SU-DHL-6 (cell line): ENCODE measurements around the gene GAPDH.

Experiments used
- H2AFZ ChIP-seq: fragments of 200-600 bp; sonication (generic); 2 replicates; pipeline ENCODE4 v1.6.1; 2014; ENCODE audit warnings: low read depth, mild to moderate bottlenecking, moderate library complexity, mixed read lengths, antibody characterized with exemption, low read length; ENCODE audit not compliant: severe bottlenecking
- H3F3A ChIP-seq: fragments of 200-600 bp; shearing (Covaris generic); 2 replicates; pipeline ENCODE4 v1.6.0; 2016; ENCODE audit warnings: antibody characterized with exemption, mild to moderate bottlenecking; ENCODE audit not compliant: insufficient read depth
- H3K27ac ChIP-seq: fragments of 200-600 bp; sonication (generic); 2 replicates; pipeline ENCODE4 v1.5.1; 2016; ENCODE audit warnings: low read depth, mild to moderate bottlenecking, low read length, moderate library complexity, mixed read lengths
- H3K27me3 ChIP-seq: fragments of 200-600 bp; sonication (generic), shearing (Covaris generic); 2 replicates; pipeline ENCODE4 v1.6.0; 2014; ENCODE audit warnings: mild to moderate bottlenecking, low read length
- H3K36me3 ChIP-seq: fragments of 200-600 bp; sonication (generic); 2 replicates; pipeline ENCODE4 v1.6.1; 2014; ENCODE audit warnings: mild to moderate bottlenecking, low read length, mixed read lengths
- H3K4me2 ChIP-seq: fragments of 300-600, 200-600 bp; shearing (Covaris generic), sonication (generic); 2 replicates; pipeline ENCODE4 v1.6.0; 2014; ENCODE audit warnings: low read length, low read depth, mild to moderate bottlenecking; ENCODE audit not compliant: poor library complexity, severe bottlenecking
- H3K4me3 ChIP-seq: fragments of 200-600 bp; sonication (generic); 2 replicates; pipeline ENCODE4 v1.5.1; 2014; ENCODE audit warnings: antibody characterized with exemption, low read length, mild to moderate bottlenecking, mixed read lengths; ENCODE audit not compliant: insufficient read depth, poor library complexity, severe bottlenecking
- H3K79me2 ChIP-seq: fragments of 200-600 bp; sonication (generic); 2 replicates; pipeline ENCODE4 v1.6.1; 2014; ENCODE audit warnings: mild to moderate bottlenecking, low read length, moderate library complexity; ENCODE audit not compliant: insufficient read depth
- H3K9ac ChIP-seq: fragments of 200-600 bp; sonication (generic); 2 replicates; pipeline ENCODE4 v1.7.0; 2014; ENCODE audit warnings: mild to moderate bottlenecking, low read length
- H3K9me2 ChIP-seq: fragments of 200-600 bp; sonication (generic); replicated peaks from 2 replicates; pipeline ENCODE4 v1.6.1; 2014; ENCODE audit warnings: low read length; ENCODE audit not compliant: insufficient read depth
- H3K9me3 ChIP-seq: fragments of 200-600 bp; sonication (generic); 2 replicates; pipeline ENCODE4 v1.6.1; 2014; ENCODE audit warnings: low read length, mixed read lengths; ENCODE audit not compliant: insufficient read depth
- H4K20me1 ChIP-seq: fragments of 200-600 bp; sonication (generic); 2 replicates; pipeline ENCODE4 v1.6.1; 2014; ENCODE audit warnings: low read depth, mild to moderate bottlenecking, antibody characterized with exemption, low read length, moderate library complexity, mixed read lengths
- CTCF ChIP-seq: fragments of 200-600 bp; sonication (generic); IDR thresholded peaks from one replicate; pipeline ENCODE4 v1.5.1; 2017; ENCODE audit warnings: antibody characterized with exemption, mild to moderate bottlenecking, low read length, moderate library complexity; ENCODE audit not compliant: insufficient read depth, poor library complexity, severe bottlenecking
- EZH2phosphoT487 ChIP-seq: fragments of 200-600 bp; sonication (generic), shearing (Covaris generic); conservative IDR thresholded peaks from 2 replicates; pipeline ENCODE4 v1.6.1; 2018; ENCODE audit warnings: mild to moderate bottlenecking, antibody characterized with exemption, low read length, moderate library complexity, mixed read lengths

GAPDH gene

DNA sequence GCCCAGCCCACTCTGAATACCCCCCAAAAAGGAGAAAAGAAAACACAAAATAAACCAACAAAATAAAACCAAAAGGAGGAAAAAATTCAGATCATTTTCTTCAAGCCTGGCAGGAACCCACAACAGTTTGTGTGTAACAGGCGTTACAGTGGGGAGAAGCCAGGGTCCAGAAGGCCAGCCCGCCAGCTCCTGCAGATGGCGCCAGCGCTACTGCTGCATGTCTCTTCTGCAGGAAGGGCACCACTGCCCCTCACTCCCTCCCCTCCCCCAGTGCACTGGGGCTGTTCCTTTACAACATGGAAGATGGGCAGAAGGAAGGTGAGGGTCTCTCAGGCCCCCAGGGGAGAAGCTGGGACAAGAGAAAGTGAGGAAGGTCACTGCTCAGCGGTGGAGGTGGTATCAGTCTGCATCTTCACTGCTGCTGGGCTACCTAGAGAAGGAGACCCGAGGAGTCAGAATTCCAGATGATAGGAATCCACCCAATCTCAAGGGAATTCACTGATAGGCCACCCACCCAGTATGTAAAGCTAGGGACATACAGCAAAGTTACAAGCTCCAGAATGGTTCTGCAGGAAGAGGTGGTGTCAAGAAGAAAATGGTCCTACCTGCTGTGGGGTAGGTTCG is 36.1 kb downstream of the GAPDH start:
- H3F3A ChIP-seq = peaks cover 30% of the 10 kb centered on the region
- H3K36me3 ChIP-seq = peaks cover 31% of the 10 kb centered on the region

DNA sequence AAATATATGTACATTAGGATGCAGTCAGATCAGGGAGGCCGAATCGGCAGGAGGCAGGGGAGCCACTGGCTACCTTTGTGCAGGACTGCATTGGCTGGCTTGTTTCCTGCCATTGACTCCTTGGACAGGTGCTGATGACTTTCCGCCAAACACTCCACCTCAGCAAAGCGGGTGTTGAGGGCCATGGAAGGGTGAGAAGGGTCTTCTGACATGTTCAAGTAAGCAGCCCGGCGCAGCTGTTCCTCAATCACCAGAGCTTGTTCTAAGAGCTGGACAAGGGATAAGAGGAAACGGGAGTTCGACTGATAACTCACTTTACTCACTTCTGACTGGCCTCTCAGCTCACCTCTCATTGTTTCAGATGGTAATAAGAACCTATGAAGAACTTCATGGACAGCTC is 38.7 kb downstream of the GAPDH start:
- no peaks in the 10 kb centered on the region for H3K9me2 ChIP-seq
- H3K9ac ChIP-seq = no peak overlapping the region
- no peak overlapping the region for H3K4me3 ChIP-seq
- H3K27me3 ChIP-seq = no peaks in the 10 kb centered on the region
- peaks cover 30% of the 10 kb centered on the region for H3F3A ChIP-seq
- peaks cover under 1% of the 10 kb centered on the region; the same call in 1 of the 2 replicates for H3K79me2 ChIP-seq
- TF ChIP-seq CTCF (no peak), EZH2phosphoT487 (no peak)
- no peak overlapping the region for H2AFZ ChIP-seq
- no peak overlapping the region for H3K4me2 ChIP-seq
- no peaks in the 10 kb centered on the region for H3K9me3 ChIP-seq
- no peaks in the 10 kb centered on the region for H4K20me1 ChIP-seq
- no peak overlapping the region for H3K27ac ChIP-seq
- H3K36me3 ChIP-seq = peaks cover 33% of the 10 kb centered on the region

More for the DNA sequence above, 36.1 kb downstream of the GAPDH start:
- Histone ChIP-seq H3K79me2 (peaks cover 26% of the 10 kb centered on the region), H3K9ac (no peak overlapping the region), H3K27me3 (no peaks in the 10 kb centered on the region), H3K9me3 (no peaks in the 10 kb centered on the region), H4K20me1 (no peaks in the 10 kb centered on the region), H3K9me2 (no peaks in the 10 kb centered on the region), H3K27ac (no peak overlapping the region), H2AFZ (no peak overlapping the region), H3K4me2 (no peak overlapping the region), H3K4me3 (no peak overlapping the region)
- peak; percentile 73 for TF ChIP-seq CTCF
- no peak for TF ChIP-seq EZH2phosphoT487

DNA sequence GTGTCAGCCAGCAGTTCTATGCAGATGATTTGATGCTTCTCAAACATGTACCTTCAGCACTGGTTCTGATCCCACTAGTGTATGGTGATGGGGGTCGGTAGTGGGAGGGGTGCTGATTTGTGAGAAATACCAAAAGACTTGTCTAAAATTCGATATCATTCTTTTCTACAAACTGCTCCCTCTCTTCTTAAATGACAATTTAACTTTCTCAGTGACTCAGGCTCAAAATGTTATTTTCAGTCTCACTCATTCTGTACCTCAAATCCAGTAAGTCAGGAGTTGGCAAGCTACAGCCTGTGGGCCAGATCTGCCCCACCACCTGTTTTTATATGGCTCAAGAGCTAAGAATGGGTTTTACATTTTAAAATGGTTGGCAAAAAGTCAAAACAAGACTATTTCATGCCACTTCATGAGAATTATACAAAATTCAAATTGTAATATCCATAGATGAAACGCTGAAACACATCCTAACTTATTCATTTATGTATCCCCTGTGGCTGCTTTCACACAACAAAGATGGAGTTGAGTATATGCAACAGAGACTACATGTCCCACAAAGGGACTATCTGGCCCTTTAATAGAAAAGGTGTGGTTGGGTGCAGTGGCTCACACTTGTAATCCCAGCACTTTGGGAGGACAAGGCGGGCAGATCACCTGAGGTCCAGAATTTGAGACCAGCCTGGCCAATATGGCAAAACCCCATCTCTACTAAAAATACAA is 40.4 kb downstream of the GAPDH start:
- Histone ChIP-seq H3K4me2 (no peak overlapping the region), H3K9me3 (no peaks in the 10 kb centered on the region), H2AFZ (no peak overlapping the region), H4K20me1 (no peaks in the 10 kb centered on the region), H3K9ac (no peak overlapping the region), H3K9me2 (no peaks in the 10 kb centered on the region), H3K27me3 (no peaks in the 10 kb centered on the region), H3K36me3 (peaks cover 35% of the 10 kb centered on the region), H3K27ac (no peak overlapping the region), H3K79me2 (no peaks in the 10 kb centered on the region), H3F3A (peaks cover 24% of the 10 kb centered on the region), H3K4me3 (no peak overlapping the region)
- TF ChIP-seq CTCF (no peak), EZH2phosphoT487 (no peak)
